Mesothelial cell of epicardium (in vitro differentiated cells): ENCODE data around the gene FOXP1. TPM values are rescaled to one million over a fixed set of nuclear protein-coding genes. Genes with fewer than 3 reads are reported as not detected.

Source experiments
- DNase-seq, 2 experiments: peaks; one replicate each; pipeline ENCODE4 v3.0.0; 2021; ENCODE audit warnings: low spot score in 2 of 2; ENCODE audit not compliant: unreplicated experiment in 2 of 2
- H3K27ac Mint-ChIP-seq: 2 replicates; pipeline ENCODE4 v1.8.0; 2021; ENCODE audit warnings: mixed read lengths
- H3K27me3 Mint-ChIP-seq: 2 replicates; pipeline ENCODE4 v1.8.0; 2021; ENCODE audit warnings: low read depth, mixed read lengths
- H3K36me3 Mint-ChIP-seq: 2 replicates; pipeline ENCODE4 v1.8.0; 2021; ENCODE audit warnings: mixed read lengths
- H3K4me1 Mint-ChIP-seq: 2 replicates; pipeline ENCODE4 v1.8.0; 2021; ENCODE audit warnings: mixed read lengths
- H3K4me3 Mint-ChIP-seq: 2 replicates; pipeline ENCODE4 v1.8.0; 2021; ENCODE audit warnings: mild to moderate bottlenecking, moderate library complexity, mixed read lengths
- H3K9me3 Mint-ChIP-seq: 2 replicates; pipeline ENCODE4 v1.8.0; 2021; ENCODE audit warnings: mixed read lengths
- total RNA-seq: library from RNA; stranded (reverse); gene quantifications from 3 replicates; pipeline ENCODE4 v1.2.1, GENCODE V29; 2021
- TF ChIP-seq, protein P1 (sequence below): fragments of 200-600 bp; sonication (generic); IDR thresholded peaks from one replicate; pipeline ENCODE4 v1.5.0; 2021; ENCODE audit warnings: antibody characterized with exemption; ENCODE audit not compliant: unreplicated experiment

The FOXP1 gene
- total RNA-seq, 1 donor from 2014 or later: 187 TPM

DNA sequence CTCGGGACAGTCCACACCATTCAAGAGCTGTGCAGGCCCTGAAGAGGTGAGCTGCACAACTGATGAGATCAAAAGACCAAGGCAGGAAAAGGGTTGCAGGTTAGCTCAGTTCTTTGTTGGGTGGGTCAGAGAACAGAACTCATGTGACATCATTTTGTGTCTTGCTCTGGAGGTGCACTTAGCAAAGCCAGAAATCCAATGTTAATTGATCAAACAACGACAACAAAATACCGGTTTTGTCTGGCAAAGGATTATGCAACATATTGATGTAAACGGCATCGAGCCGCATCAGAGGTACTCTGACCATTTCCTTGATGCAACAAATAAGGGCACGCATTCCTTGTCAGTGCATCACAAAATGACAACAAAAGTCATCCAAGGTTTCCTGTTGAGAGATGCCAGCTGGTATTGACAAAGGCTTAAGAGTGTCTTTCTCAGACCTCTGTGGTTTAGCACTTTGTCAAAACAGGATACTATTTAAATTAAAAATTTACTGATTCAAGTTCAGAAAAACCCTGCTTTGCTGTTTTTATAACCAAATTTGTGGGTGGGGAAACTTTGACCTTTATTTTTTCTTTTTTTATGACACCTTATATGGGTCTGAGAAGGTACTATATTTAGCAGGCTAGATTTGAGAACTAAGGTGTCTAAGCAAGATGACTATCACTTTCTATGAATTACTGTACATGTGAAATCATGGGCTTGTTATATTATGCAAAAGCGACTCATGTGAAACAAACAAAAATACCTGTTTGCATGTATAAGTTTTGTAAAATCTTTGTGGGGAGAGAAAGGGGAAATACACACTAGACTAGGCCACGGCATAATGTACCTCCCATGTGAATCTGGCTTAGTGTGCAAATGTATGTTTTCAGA is 496.1 kb downstream of the FOXP1 start:
- TF ChIP-seq, protein P1, sequence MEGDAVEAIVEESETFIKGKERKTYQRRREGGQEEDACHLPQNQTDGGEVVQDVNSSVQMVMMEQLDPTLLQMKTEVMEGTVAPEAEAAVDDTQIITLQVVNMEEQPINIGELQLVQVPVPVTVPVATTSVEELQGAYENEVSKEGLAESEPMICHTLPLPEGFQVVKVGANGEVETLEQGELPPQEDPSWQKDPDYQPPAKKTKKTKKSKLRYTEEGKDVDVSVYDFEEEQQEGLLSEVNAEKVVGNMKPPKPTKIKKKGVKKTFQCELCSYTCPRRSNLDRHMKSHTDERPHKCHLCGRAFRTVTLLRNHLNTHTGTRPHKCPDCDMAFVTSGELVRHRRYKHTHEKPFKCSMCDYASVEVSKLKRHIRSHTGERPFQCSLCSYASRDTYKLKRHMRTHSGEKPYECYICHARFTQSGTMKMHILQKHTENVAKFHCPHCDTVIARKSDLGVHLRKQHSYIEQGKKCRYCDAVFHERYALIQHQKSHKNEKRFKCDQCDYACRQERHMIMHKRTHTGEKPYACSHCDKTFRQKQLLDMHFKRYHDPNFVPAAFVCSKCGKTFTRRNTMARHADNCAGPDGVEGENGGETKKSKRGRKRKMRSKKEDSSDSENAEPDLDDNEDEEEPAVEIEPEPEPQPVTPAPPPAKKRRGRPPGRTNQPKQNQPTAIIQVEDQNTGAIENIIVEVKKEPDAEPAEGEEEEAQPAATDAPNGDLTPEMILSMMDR: no peak
- H3K9me3 Mint-ChIP-seq: no peaks in the 10 kb centered on the region
- DNase-seq: no peak
- no peak overlapping the region for H3K4me3 Mint-ChIP-seq
- H3K36me3 Mint-ChIP-seq: peaks cover 4% of the 10 kb centered on the region
- no peaks in the 10 kb centered on the region for H3K27me3 Mint-ChIP-seq
- no peak overlapping the region for H3K27ac Mint-ChIP-seq
- H3K4me1 Mint-ChIP-seq: peaks cover 4% of the 10 kb centered on the region

DNA sequence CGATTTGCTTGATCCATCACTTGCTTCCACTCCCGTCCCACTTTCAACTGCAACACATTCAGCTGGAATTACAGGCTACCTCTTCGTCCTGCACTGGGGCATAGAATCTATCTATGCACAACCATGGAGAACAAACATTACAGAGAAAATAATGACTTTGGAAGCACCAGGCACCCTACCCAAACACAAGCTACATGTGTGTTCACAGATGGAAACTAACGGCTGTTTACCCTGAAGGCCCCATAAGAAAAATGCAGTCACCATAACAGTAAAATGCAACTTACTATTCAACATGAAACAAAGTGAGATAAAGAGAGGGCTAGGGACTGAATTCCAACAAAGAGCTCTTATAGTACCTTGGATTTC is 496.8 kb downstream of the FOXP1 start:
- Mint-ChIP-seq H3K4me3 (no peak overlapping the region), H3K27ac (no peak overlapping the region), H3K36me3 (peaks cover 4% of the 10 kb centered on the region), H3K4me1 (peaks cover 4% of the 10 kb centered on the region), H3K27me3 (no peaks in the 10 kb centered on the region), H3K9me3 (no peaks in the 10 kb centered on the region)
- DNase-seq: no peak
- TF ChIP-seq, protein P1: no peak

DNA sequence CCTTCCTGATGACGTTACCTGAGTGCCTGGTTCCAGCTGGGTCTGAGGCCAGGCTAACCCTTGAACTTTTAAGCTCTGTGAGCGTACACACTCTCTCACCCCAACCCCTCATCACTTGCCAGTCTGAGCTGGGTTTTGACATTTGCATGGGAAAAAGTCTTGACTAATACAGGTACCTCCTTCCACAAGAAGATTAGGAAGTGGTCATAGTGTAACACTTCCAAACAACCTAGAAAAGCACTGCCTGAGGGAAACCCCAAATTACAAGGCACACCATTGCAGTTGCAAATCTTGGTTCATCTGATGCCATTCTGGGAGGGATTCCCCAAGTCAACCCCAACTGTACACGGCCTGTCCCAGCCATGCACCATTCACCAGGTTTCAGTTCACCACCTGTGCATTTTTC is 499.8 kb downstream of the FOXP1 start:
- peaks cover 14% of the 10 kb centered on the region for H3K4me1 Mint-ChIP-seq
- H3K27me3 Mint-ChIP-seq: no peaks in the 10 kb centered on the region
- H3K4me3 Mint-ChIP-seq: no peak overlapping the region
- peaks cover 4% of the 10 kb centered on the region for H3K36me3 Mint-ChIP-seq
- H3K9me3 Mint-ChIP-seq: no peaks in the 10 kb centered on the region
- TF ChIP-seq, protein P1: no peak
- no peak for DNase-seq
- H3K27ac Mint-ChIP-seq: no peak overlapping the region

DNA sequence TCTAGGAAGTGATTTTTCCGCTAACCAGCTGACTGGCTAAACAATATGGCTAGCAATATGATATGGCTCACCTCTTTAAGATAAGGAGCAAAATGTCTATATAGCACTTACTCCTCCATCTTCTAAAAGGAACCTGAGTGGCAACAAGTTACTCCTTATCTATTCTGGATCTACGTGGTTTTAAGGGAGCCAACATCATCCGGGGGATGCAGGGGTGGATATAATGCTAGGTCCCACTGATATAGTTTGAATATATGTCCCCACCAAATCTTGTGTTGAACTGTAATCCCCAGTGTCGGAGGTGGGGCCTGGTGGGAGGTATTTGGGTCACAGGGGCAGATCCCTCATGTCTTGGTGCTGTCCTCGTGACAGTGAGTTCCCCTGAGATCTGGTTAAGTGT is 500.7 kb downstream of the FOXP1 start:
- H3K4me1 Mint-ChIP-seq: peaks cover 15% of the 10 kb centered on the region
- no peaks in the 10 kb centered on the region for H3K9me3 Mint-ChIP-seq
- TF ChIP-seq, protein P1: no peak
- H3K27me3 Mint-ChIP-seq: no peaks in the 10 kb centered on the region
- no peak overlapping the region for H3K4me3 Mint-ChIP-seq
- DNase-seq: no peak
- peaks cover 4% of the 10 kb centered on the region for H3K36me3 Mint-ChIP-seq
- H3K27ac Mint-ChIP-seq: no peak overlapping the region

DNA sequence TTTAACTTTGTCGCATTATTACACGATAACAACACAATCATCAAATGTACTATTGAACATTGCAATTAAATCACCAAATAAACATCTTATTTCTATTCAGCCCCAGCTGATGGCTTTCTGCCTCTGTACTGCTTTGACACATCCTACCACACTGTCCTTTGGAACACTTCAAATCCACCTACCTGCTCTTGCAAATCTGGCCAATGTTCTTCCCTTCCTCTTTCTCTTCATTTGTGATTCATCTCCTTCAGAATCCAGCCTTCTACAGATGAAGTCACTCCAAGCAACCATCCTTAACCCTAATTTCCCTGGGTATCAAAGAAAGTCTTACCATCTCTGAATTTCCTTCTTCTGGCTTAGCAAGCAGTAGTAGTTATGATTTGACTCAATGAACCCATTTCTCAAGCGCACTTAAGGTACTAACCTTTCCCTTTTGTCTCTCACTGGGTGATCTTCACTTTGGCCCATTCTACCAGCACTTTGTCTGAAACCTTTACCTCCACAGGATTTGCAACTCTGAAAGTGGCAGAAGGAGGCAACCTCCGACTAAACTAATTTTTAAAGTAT is 502.9 kb downstream of the FOXP1 start:
- H3K27ac Mint-ChIP-seq: no peak overlapping the region
- TF ChIP-seq, protein P1: no peak
- no peaks in the 10 kb centered on the region for H3K9me3 Mint-ChIP-seq
- peaks cover 13% of the 10 kb centered on the region for H3K4me1 Mint-ChIP-seq
- no peaks in the 10 kb centered on the region for H3K27me3 Mint-ChIP-seq
- H3K4me3 Mint-ChIP-seq: no peak overlapping the region
- peaks cover 4% of the 10 kb centered on the region for H3K36me3 Mint-ChIP-seq
- DNase-seq: no peak
